CD14-positive monocyte (primary cell): Measurements from ENCODE around the gene TNFAIP8. TPM values are rescaled to one million over a fixed set of nuclear protein-coding genes. Genes with fewer than 3 reads are reported as not detected.

Experiments used
- DNase-seq, 3 donors: peaks; one replicate each; pipeline ENCODE4 v3.0.0-alpha.2; 2011 to 2022
- H2AFZ ChIP-seq: 2 replicates; pipeline ENCODE4 v1.6.0; 2012; ENCODE audit warnings: mild to moderate bottlenecking, low read depth, low read length, inconsistent platforms; ENCODE audit not compliant: insufficient read depth, poor library complexity, severe bottlenecking
- H3K27ac ChIP-seq, 2 donors: 1 replicate in 1 of 2; 2 replicates in 1 of 2; pipeline ENCODE4 v1.5.1; 2012 to 2013; ENCODE audit warnings: low read length in 2 of 2, control low read depth in 1 of 2, inconsistent platforms in 1 of 2, low read depth in 1 of 2, mild to moderate bottlenecking in 1 of 2
- H3K27me3 ChIP-seq, 2 donors: one replicate each; pipeline versions ENCODE4 v1.6.0 to v1.6.1; 2011 to 2013; ENCODE audit warnings: low read length in 2 of 2; ENCODE audit not compliant: control insufficient read depth in 2 of 2, insufficient read depth in 2 of 2
- H3K36me3 ChIP-seq, 2 donors: replicated peaks in 1 of 2; 1 replicate in 1 of 2; 2 replicates in 1 of 2; pipeline versions ENCODE4 v1.5.1 to v1.6.1; 2012 to 2013; ENCODE audit warnings: low read length in 2 of 2, control low read depth in 1 of 2, inconsistent platforms in 1 of 2, mild to moderate bottlenecking in 1 of 2; ENCODE audit not compliant: insufficient read depth in 2 of 2, control insufficient read depth in 1 of 2
- H3K4me1 ChIP-seq, 2 donors: 1 replicate in 1 of 2; 2 replicates in 1 of 2; pipeline versions ENCODE4 v1.5.1 to v1.6.1; 2012 to 2013; ENCODE audit warnings: low read length in 2 of 2, control low read depth in 1 of 2, inconsistent platforms in 1 of 2, mild to moderate bottlenecking in 1 of 2, moderate library complexity in 1 of 2; ENCODE audit not compliant: insufficient read depth in 2 of 2, control insufficient read depth in 1 of 2
- H3K4me2 ChIP-seq: replicated peaks from 2 replicates; pipeline ENCODE3; 2012; ENCODE audit warnings: low read length, moderate library complexity, mild to moderate bottlenecking; ENCODE audit not compliant: poor library complexity, severe bottlenecking; ENCODE audit errors: extremely low read depth
- H3K4me3 ChIP-seq, 3 experiments: fragments of 200-600 bp in 1 of 3; sonication (generic) in 1 of 3; replicated peaks in 1 of 3; 1 replicate in 2 of 3; 2 replicates in 1 of 3; pipeline ENCODE4 v1.5.1; 2011 to 2013; ENCODE audit warnings: low read length in 3 of 3, mild to moderate bottlenecking in 3 of 3, control low read depth in 2 of 3, low read depth in 2 of 3, inconsistent platforms in 1 of 3, moderate library complexity in 1 of 3
- H3K79me2 ChIP-seq: 2 replicates; pipeline ENCODE4 v1.6.0; 2012; ENCODE audit warnings: mild to moderate bottlenecking, control low read depth, inconsistent platforms, low read length, moderate library complexity; ENCODE audit not compliant: insufficient read depth
- H3K9ac ChIP-seq: 2 replicates; pipeline ENCODE4 v1.6.0; 2017; ENCODE audit warnings: low read length, mild to moderate bottlenecking; ENCODE audit not compliant: insufficient read depth, poor library complexity, severe bottlenecking
- H3K9me3 ChIP-seq, 2 donors: replicated peaks in 1 of 2; 1 replicate in 1 of 2; 2 replicates in 1 of 2; pipeline versions ENCODE4 v1.5.1 to v1.6.1; 2012 to 2013; ENCODE audit warnings: low read length in 2 of 2, control low read depth in 1 of 2; ENCODE audit not compliant: control insufficient read depth in 1 of 2, insufficient read depth in 1 of 2
- H4K20me1 ChIP-seq: 2 replicates; pipeline ENCODE4 v1.6.0; 2012; ENCODE audit warnings: mild to moderate bottlenecking, low read length, control low read depth, moderate library complexity; ENCODE audit not compliant: insufficient read depth
- H3K27ac Mint-ChIP-seq, 7 donors: one replicate each; pipeline ENCODE4 v1.8.0; 2020; ENCODE audit warnings: mild to moderate bottlenecking in 7 of 7, mixed read lengths in 7 of 7, moderate library complexity in 6 of 7, inconsistent platforms in 2 of 7
- H3K27me3 Mint-ChIP-seq, 3 donors: one replicate each; pipeline ENCODE4 v1.8.0; 2021 to 2022; ENCODE audit warnings: low read depth in 3 of 3, mild to moderate bottlenecking in 3 of 3, mixed read lengths in 3 of 3, moderate library complexity in 3 of 3, inconsistent platforms in 1 of 3
- H3K36me3 Mint-ChIP-seq, 2 donors: one replicate each; pipeline ENCODE4 v1.8.0; 2020; ENCODE audit warnings: mixed read lengths in 2 of 2, inconsistent platforms in 1 of 2, mild to moderate bottlenecking in 1 of 2
- H3K4me1 Mint-ChIP-seq: one replicate; pipeline ENCODE4 v1.8.0; 2020; ENCODE audit warnings: mild to moderate bottlenecking, mixed read lengths
- H3K4me3 Mint-ChIP-seq, 2 donors: one replicate each; pipeline ENCODE4 v1.8.0; 2020; ENCODE audit warnings: mild to moderate bottlenecking in 2 of 2, mixed read lengths in 2 of 2, moderate library complexity in 1 of 2
- H3K9me3 Mint-ChIP-seq, 7 donors: one replicate each; pipeline ENCODE4 v1.8.0; 2020 to 2022; ENCODE audit warnings: mixed read lengths in 7 of 7, mild to moderate bottlenecking in 6 of 7, moderate library complexity in 6 of 7, inconsistent platforms in 2 of 7
- WGBS: methylation state at CpG from one replicate; pipeline ENCODE4 v1.1.5; 2013; ENCODE audit warnings: missing lambda C conversion rate; ENCODE audit not compliant: insufficient coverage; 5-methylcytosine and 5-hydroxymethylcytosine counted together
- intact Hi-C, 2 donors: fragments of 100-400 bp; cut with micrococcal nuclease; formaldehyde crosslinking; loops; one replicate each; pipeline versions ENCODE4 v1.15.0 to v1.15.1; 2023
- polyA plus RNA-seq, 3 donors: library from polyadenylated mRNA; depleted of rRNA in 1 of 3; unstranded in 2 of 3; stranded (reverse) in 1 of 3; fragments of 300-500 nt in 2 of 3; fragments of >200 nt in 1 of 3; fragmentation: Illumina TruSeq in 2 of 3; gene quantifications; 1 replicate in 2 of 3; 2 replicates in 1 of 3; pipeline ENCODE4 v1.2.3, GENCODE V29; 2012 to 2021
- TF ChIP-seq, protein P1 (sequence below): fragments of 200-600 bp; IDR thresholded peaks from one replicate; pipeline ENCODE4 v1.8.0; 2022; ENCODE audit warnings: antibody characterized with exemption, mild to moderate bottlenecking

TNFAIP8 gene
- polyA plus RNA-seq, 3 donors = 20.6 to 55.5 (median 47.0) TPM

DNA sequence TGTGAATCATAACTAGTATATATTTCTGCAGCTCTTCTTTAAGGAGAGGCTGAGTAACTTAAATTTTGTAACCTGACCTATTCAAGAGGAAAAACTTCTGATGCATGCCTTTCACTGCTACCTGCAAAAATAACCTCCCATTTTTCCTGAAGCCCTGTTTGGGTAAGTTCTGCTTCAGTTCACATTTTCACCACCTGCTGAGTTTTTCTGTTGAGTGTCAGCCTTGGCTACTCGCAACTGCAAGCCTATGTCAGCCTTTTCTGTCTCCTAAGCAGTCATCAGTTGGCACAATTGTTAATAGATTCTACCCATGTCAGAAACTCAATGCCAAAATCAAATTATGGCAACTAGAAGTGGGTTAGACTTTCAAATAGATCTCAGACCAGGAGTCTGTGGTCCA is 8.2 kb upstream of the TNFAIP8 start:
- peaks cover 64% of the 10 kb centered on the region for H3K4me1 Mint-ChIP-seq
- H3K27me3 Mint-ChIP-seq = peaks cover 0 to 2% (median 0%) of the 10 kb centered on the region in 3 donors
- H3K4me2 ChIP-seq = no peak overlapping the region
- WGBS = no CpG with 5 or more reads among the region's 1 CpG
- H3K27ac ChIP-seq = peak overlapping the region in 1 of 2 donors; percentile 10
- H3K27ac Mint-ChIP-seq = peak overlapping the region in 1 of 7 donors; percentile 72
- H3K4me1 ChIP-seq = peaks cover 38 to 46% of the 10 kb centered on the region in 2 donors
- no peak overlapping the region for H2AFZ ChIP-seq
- TF ChIP-seq, protein P1, sequence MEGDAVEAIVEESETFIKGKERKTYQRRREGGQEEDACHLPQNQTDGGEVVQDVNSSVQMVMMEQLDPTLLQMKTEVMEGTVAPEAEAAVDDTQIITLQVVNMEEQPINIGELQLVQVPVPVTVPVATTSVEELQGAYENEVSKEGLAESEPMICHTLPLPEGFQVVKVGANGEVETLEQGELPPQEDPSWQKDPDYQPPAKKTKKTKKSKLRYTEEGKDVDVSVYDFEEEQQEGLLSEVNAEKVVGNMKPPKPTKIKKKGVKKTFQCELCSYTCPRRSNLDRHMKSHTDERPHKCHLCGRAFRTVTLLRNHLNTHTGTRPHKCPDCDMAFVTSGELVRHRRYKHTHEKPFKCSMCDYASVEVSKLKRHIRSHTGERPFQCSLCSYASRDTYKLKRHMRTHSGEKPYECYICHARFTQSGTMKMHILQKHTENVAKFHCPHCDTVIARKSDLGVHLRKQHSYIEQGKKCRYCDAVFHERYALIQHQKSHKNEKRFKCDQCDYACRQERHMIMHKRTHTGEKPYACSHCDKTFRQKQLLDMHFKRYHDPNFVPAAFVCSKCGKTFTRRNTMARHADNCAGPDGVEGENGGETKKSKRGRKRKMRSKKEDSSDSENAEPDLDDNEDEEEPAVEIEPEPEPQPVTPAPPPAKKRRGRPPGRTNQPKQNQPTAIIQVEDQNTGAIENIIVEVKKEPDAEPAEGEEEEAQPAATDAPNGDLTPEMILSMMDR = no peak
- no peak overlapping the region for H3K4me3 ChIP-seq
- peaks cover 68% of the 10 kb centered on the region for H4K20me1 ChIP-seq
- no peaks in the 10 kb centered on the region for H3K36me3 ChIP-seq
- H3K9ac ChIP-seq = no peak overlapping the region
- peaks cover 9 to 11% of the 10 kb centered on the region in 2 donors for H3K36me3 Mint-ChIP-seq
- H3K27me3 ChIP-seq = no peaks in the 10 kb centered on the region
- no peak for DNase-seq
- no peak overlapping the region for H3K4me3 Mint-ChIP-seq
- H3K9me3 Mint-ChIP-seq = peaks cover 0 to 4% (median 0%) of the 10 kb centered on the region in 7 donors
- peaks cover 100% of the 10 kb centered on the region for H3K79me2 ChIP-seq
- no peaks in the 10 kb centered on the region for H3K9me3 ChIP-seq
- intact Hi-C loops = loop anchor here in 1 of 2 donors (10.0 kb wide), 1 partner anchor 67 kb away; no protein-coding TSS in a partner anchor

DNA sequence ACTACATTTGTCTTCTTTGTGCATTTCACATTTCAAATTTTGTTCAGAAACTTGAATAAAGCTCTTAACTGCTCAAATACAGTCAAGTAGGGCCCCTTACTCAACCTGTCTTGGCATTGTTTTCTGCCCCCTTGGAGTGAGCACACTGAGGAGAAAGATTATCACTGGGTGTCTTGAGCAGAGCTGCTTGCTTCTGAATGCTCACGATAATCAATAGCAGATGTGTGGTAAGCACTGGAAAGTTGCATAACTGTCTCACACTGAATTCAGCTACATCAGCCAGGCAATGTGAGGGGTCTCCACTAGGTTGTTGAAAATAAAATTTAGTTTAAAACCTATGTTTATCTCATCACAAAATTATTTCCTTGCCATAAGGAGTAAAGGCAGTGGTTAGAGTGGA is 7.8 kb upstream of the TNFAIP8 start:
- H3K4me3 Mint-ChIP-seq = no peak overlapping the region
- H3K27ac Mint-ChIP-seq = peak overlapping the region in 2 of 7 donors; percentile 30 to 72
- H3K27me3 Mint-ChIP-seq = peaks cover 0 to 2% (median 0%) of the 10 kb centered on the region in 3 donors
- Histone ChIP-seq H3K36me3 (no peaks in the 10 kb centered on the region), H3K9me3 (no peaks in the 10 kb centered on the region), H3K79me2 (peaks cover 100% of the 10 kb centered on the region), H3K4me1 (peaks cover 34 to 42% of the 10 kb centered on the region in 2 donors), H3K4me2 (no peak overlapping the region), H3K4me3 (no peak overlapping the region), H3K27ac (peak overlapping the region in 1 of 2 donors; percentile 10), H4K20me1 (peaks cover 64% of the 10 kb centered on the region), H3K27me3 (no peaks in the 10 kb centered on the region), H2AFZ (no peak overlapping the region), H3K9ac (no peak overlapping the region)
- intact Hi-C loops = loop anchor here in 1 of 2 donors (10.0 kb wide), 1 partner anchor 67 kb away; no protein-coding TSS in a partner anchor
- H3K4me1 Mint-ChIP-seq = peaks cover 64% of the 10 kb centered on the region
- WGBS = no CpG with 5 or more reads among the region's 1 CpG
- peaks cover 9 to 15% of the 10 kb centered on the region in 2 donors for H3K36me3 Mint-ChIP-seq
- no peak for DNase-seq
- TF ChIP-seq, protein P1 = no peak
- H3K9me3 Mint-ChIP-seq = peaks cover 0 to 4% (median 0%) of the 10 kb centered on the region in 7 donors
